HG03442 (cell line): ENCODE measurements around the gene TMCO4.
"Not testable (repeated sequence)": the region's sequence is repeated elsewhere in the genome, so short reads cannot be mapped to it uniquely, and the experiment has no call there.

ENCODE experiments used
- ATAC-seq: cut with Tn5 transposase; IDR thresholded peaks from one replicate; pipeline ENCODE4 v1.9.1; 2021; ENCODE audit warnings: mild to moderate bottlenecking, moderate library complexity; ENCODE audit not compliant: unreplicated experiment

Gene TMCO4

DNA sequence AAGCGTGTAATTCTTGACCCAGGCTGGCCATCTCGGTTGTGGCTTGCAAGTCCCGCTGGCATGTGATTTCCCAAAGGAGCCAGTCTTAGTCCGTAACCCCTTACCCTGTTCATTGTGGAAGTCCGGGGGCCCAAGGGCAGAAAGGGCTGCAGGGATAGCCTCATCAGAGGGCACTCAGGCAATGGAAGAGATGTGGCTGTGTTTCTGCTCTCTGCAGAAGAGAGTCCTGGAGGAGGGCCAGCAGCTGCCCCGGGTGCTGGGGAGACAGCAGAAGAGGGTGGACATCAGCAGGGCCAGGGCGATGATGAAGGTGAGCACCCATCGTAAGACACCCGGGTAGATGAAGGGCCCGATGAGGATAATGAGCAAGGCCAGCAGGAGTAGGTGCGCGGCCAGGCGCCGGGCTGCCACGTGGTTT is 14.5 kb upstream of the TMCO4 start:
- no peak for ATAC-seq

GRCh38 chr1:19813643-19813960 is 13.9 kb upstream of the TMCO4 start:
- no peak for ATAC-seq

- no peak for ATAC-seq
Measured at GRCh38 chr1:19812875-19813642, 13.3 kb upstream of the TMCO4 start.

GRCh38 chr1:19811206-19811851 is 11.6 kb upstream of the TMCO4 start:
- no peak for ATAC-seq

- ATAC-seq: no peak
Measured at GRCh38 chr1:19809044-19809750, 9.5 kb upstream of the TMCO4 start.

GRCh38 chr1:19808351-19808750 is 8.6 kb upstream of the TMCO4 start:
- no peak for ATAC-seq

DNA sequence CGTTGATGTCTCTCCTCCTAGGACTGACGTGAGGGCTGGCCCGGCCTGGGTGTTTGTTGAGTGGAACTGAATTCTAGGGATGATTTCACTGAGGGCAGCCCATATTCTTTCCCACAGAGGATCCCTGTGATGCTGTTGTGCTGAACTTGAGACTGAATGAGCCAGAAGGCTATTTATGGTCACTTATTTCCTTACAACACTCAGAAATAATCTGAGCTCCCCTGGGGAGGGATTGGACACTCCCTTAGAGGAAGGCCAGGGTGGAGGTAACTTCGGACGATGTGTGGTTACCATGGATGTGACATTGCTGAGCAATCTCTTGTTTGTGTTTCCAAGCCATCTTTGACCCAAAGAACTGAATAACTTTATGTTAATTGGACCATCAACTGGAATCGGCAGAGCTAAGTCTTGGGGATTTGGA is 5.1 kb upstream of the TMCO4 start:
- ATAC-seq: no peak

DNA sequence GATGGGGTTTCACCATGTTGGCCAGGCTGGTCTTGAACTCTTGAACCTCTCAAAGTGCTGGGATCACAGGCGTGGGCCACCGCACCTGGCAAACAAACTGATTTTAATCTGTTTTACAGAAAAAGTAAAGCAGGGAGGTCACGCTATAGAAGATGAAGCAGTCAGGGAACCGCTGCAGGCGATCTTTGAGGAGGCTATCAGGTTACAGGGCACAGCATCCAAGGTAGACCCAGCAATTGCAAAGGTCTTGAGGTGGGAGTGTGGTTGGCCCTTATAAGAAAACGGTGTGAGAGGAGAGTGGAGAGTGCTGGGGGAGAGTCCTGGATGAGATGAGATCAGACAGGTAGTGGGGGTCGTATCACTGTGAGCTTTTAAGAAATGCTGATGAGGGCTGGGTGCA is 2.6 kb upstream of the TMCO4 start:
- ATAC-seq: no peak

DNA sequence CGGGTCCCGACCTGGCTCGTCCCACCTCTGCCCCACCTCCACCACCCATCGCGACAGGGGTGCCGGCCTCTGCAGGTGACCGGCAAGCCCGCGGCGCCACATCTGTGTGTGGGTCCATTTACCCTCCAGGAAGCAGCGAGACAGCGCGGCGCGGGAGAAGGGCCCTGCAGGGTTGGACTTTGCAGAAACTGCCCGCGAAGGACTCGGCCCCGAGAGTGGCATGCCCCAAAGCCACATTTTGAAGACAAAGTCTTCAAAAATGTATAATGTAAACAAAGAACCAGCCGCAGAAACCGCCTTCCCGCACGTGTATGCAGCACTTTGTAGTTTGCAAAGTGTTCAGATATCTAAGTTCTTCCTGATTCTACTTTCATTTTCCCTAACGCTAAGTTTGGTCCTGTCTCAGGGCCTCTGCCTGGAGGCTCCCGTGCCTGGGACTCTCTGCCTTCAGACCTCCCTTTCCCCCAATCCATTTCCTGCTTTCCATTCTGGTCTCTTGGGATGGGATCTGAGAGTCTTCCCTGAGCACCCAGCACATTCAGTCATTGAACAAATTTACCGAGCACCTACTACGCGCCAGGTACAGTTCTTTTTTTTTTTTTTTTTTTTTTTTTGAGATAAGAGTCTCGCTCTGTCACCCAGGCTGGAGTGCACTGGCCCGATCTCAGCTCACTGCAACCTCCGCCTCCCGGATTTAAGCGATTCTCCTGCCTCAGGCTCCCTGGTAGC is 524 bp upstream of the TMCO4 start:
- peak; percentile 38 for ATAC-seq

DNA sequence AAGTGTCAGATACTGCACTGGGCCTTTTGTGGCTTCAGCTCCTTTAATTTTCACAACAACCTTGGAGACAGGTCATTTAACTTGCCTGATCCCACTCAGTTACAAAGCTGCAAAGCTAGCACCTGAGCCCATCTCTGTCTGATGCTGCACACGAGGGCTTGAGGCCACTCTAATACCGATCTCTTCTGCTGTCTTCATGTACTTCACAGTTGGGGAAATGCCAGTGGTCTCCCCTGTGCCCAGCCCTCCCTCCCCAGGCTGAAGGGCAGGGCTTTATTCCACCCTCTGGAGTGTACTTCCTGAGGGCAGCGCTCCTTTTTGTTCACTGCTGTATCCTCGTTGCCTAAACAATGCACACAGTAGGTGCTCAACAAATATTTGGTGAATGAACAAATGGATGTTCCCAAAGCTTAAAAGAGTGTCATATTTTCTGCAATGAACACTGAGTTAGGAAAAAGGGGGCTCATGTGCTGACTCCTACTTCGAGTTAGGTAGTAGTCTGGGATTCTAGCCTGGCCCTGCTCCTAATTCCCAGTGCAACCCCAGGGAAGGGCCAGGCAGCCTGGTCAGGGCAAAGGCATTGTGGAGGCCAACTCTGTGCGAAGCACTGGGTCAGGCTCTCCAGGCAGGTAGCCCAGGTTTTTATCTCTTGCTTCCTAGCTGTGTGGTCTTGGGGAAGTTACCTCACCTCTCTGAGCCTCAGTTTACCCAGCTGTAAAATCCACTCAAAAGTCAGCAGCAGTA is 1.1 kb downstream of the TMCO4 start:
- ATAC-seq: no peak

- ATAC-seq: no peak
Measured at GRCh38 chr1:19797827-19798226, 1.9 kb downstream of the TMCO4 start.

DNA sequence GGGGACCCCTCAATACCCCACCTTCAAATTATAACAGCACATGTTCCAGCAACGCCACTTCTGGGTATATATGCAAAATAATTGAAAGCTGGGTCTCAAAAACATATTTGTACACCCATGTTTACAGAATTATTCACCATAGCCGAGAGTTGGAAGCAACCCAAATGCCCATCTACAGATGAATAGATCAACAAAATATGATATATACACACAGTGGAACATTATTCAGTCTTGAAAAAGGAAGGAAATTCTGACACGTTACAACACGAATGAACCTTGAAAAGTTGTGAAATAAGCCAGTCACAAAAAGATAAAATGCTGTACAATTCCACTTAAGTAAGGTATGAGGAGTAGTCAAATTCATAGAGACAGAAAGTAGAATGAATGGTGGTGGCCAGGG is 5.1 kb downstream of the TMCO4 start:
- no peak for ATAC-seq

DNA sequence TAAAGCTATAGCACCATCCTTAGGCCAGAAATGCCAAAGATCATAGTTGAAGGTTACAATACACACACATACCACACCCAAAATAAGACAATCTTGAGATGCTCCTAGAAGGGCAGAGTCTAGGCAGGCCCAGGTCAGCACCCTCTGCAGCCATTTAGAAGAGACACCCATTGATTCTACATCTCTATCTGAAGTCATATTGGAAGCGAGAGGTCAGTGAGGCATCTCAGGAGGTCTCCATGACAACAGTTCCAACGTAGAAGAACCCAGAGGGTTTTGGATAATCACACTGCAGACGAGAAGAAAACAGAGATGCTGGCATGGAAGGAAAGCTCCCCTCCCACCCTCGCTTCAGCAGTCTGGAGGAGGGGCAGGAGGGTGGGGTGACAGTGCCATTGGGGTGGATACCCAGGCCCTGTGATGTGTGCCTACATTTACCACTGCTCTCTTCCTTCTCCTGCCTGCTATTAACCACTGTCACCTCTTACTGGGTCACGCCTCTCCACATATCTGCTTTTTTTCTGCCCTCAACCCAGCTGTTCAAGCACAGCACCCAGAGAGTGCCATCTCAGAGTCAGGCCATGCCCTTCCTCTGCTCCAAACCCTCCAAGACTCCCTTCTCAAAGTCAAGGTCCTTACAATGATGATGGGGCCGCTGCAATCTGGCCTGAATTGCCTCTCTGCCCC is 6.2 kb downstream of the TMCO4 start:
- ATAC-seq: no peak

DNA sequence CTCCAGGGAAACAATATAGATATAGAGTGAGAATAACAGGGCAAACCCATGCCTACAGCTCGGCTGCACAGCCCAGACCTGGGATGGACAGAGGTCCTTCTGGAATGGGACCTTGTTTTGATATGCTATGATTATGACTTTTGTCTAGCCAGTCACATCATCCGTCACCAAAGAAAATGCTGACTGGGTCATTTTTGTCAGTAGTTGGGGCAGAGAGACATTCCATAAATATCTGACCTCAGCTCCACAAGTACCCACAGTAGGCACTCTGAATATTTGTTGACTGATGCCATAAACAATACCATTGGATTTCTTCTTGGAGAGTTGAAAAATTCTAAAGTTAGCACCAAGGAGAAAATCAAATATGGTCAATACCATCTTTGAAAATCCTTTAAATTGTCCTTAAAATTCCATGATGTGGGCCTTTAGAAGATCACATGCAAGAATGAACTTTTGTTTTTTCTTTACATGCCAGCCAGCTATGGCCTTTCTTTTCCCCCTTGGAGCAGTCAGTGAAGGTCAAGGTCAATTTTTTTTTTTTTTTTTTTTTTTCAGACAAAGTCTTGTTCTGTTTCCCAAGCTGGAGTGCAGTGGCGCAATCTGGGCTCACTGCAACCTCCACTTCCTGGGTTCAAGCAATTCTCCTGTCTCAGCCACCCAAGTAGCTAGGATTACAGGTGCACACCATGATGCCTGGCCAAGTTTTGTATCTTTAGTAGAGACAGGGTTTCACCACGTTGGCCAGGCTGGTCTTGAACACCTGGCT is 7.3 kb downstream of the TMCO4 start:
- no peak for ATAC-seq

DNA sequence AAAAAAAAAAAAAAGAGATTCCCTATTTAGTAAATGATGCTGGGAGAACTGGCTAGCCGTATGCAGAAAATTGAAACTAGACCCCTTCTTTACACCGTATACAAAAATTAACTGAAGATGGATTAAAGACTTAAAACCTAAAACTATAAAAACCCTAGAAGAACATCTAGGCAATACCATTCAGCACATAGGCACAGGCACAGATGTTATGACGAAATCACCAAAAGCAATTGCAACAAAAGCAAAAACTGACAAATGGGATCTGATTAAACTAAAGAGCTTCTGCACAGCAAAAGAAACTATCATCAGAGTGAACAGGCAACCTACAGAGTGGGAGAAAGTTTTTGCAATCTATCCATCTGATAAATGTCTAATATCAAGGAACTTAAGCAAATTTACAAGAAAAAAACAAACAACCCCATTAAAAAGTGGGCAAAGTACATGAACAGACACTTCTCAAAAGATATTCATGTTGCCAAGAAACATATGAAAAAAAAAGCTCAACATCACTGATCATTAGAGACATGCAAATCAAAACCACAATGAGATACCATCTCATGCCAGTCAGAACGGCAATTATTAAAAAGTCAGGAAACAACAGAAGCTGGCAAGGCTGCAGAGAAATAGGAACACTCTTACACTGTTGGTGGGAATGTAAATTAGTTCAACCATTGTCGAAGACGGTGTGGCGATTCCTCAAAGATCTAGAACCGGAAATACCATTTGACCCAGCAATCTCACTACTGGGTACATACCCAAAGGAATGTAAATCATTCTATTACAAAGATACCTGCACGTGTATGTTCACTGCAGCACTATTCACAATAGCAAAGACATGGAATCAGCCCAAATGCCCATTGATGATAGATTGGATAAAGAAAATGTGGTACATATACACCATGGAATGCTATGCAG is 9.4 kb downstream of the TMCO4 start:
- ATAC-seq: not testable (repeated sequence)

GRCh38 chr1:19786988-19787423 is 12.7 kb downstream of the TMCO4 start:
- ATAC-seq: no peak

DNA sequence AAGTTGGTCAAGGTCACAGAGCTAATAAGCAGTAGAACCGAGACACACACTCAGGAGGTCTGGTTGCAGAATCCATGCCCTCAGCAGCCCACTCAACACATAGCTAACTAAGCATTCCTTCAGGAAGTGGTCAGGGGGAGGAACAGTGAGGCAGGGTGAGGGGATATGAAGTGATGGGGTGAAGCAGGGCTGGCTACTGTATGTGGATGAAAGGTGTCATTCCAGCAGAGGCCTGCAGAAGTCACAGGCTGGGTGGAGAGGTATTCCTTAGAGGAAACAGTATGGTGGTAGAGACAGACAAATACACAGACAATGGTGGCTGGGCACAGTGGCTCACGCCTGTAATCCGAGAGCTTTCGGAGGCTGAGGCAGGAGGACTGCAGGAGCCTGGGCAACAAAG is 14.1 kb downstream of the TMCO4 start:
- no peak for ATAC-seq

DNA sequence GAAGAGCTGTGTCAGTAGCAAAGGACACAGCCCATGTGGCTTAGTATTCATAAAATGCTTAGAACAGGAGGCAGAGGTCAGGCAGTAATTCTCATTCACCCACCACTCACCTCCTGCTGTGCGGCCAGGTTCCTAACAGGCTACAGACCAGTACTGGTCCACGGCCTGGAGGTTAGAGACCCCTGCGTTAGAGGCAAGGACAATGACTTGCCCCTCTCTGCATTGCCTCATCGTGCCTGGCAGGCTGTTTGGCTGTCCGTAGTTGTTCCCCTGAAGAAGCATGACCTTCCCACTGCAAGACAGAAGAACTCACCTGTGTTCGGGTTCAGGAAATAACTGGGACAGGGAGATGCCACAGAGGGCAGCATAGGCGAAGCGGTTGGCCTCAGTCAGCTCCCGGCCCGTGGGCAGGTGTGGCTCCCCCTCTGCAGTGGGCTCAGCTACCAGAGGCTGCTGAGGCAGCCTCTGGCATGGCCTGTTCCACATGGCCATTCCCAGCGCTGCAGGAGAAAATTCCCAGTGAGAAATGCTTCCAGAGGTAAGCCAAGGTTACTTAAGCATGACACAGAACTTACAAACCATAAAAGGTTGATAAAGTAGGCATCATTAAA is 19.3 kb downstream of the TMCO4 start:
- no peak for ATAC-seq
